Measurements from ENCODE around the gene DLG4.
A peak's percentile ranks its signal among the peaks of the same experiment; 100 is the strongest.
"Not testable (repeated sequence)": the region's sequence is repeated elsewhere in the genome, so short reads cannot be mapped to it uniquely, and the experiment has no call there.

DLG4 gene

DNA sequence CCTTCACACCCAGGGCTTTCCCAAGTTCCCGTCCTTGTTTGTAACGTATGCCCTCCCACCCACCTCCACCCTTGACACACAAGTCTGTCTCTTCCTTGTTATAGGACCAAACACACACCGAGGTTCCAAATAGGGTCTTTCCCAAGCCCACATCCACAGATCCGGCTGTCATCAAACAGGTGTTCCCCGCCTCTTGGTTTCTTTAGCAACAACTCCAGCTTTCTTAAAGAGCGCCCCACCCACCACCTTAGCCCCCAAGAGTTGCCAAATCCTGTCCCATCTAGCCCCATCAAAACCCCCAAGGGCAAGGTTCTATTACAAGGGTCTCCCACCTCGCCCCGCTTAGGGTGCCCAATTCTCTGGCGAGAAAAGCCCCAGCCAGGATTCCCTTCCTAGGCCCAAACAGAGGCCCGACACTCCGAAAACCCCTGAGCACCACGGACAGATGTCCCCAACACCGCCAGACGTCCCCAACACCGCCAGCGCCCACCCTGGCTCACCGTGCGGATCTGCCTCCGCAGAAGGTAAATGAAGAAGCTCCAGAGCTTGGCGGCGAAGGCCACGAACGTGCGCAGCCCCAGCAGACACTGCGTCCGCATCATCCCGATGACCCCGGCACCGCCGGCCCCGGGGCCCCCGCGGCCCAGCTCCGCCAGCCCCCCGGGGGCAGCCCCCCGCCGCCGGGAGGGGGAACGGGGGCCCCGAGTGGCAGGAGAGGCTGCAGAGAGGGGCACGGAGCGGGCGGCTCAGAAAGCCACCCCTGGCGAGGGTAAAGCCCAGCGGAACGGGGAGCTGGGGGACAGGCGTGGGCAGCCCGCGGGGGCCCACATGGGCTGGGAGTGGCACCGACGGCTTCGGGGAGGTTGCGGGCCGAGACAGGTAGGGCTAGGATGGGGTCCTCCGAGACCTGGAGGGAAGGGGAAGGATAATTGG is 31.3 kb upstream of the DLG4 start:
- peak overlapping the region; percentile 81 for H3K4me3 ChIP-seq (ENCODE audit: low read depth, low read length)
- no peaks in the 10 kb centered on the region for H3K27me3 ChIP-seq (replicated peaks)
- H3K27ac ChIP-seq: peak overlapping the region; percentile 99
- DNase-seq: no peak
- peaks cover 27% of the 10 kb centered on the region for H3K36me3 ChIP-seq (replicated peaks)
- TF ChIP-seq, protein P1, sequence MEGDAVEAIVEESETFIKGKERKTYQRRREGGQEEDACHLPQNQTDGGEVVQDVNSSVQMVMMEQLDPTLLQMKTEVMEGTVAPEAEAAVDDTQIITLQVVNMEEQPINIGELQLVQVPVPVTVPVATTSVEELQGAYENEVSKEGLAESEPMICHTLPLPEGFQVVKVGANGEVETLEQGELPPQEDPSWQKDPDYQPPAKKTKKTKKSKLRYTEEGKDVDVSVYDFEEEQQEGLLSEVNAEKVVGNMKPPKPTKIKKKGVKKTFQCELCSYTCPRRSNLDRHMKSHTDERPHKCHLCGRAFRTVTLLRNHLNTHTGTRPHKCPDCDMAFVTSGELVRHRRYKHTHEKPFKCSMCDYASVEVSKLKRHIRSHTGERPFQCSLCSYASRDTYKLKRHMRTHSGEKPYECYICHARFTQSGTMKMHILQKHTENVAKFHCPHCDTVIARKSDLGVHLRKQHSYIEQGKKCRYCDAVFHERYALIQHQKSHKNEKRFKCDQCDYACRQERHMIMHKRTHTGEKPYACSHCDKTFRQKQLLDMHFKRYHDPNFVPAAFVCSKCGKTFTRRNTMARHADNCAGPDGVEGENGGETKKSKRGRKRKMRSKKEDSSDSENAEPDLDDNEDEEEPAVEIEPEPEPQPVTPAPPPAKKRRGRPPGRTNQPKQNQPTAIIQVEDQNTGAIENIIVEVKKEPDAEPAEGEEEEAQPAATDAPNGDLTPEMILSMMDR (IDR thresholded peaks at IDR 0.05; ENCODE audit: low read depth, low read length, missing control alignments): no peak
- in situ Hi-C loops (cut with HindIII; ENCODE audit: low pct_ligation_motif_present, low sequenced_read_pairs): no loop called here

GRCh38 chr17:7249830-7250229 is 30.2 kb upstream of the DLG4 start:
- no peaks in the 10 kb centered on the region for H3K27me3 ChIP-seq (replicated peaks)
- H3K4me3 ChIP-seq (ENCODE audit: low read depth, low read length): peak overlapping the region; percentile 81
- no peak overlapping the region for H3K27ac ChIP-seq
- in situ Hi-C loops (cut with HindIII; ENCODE audit: low pct_ligation_motif_present, low sequenced_read_pairs): no loop called here
- TF ChIP-seq, protein P1 (IDR thresholded peaks at IDR 0.05; ENCODE audit: low read depth, low read length, missing control alignments): no peak
- no peak for DNase-seq
- peaks cover 25% of the 10 kb centered on the region for H3K36me3 ChIP-seq (replicated peaks)

DNA sequence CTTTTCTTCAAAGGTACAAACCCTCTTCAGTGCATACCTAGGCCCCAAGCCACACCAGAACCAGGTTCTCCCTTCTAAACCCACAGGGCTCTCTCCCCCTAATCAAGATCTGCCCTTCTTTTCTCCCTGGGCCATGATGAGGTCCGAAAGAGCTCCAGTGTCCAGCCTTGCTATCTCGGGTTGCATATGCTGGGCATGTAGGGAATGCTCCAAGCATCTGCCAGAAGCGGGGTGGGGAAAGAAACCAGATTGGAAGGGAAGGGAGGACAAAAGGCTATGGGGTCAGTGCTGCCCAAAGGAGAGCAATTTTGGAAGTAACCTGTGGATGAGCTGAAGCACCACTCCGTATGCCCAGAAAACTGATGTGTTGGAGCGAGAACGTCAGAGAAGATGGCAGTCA is 29.6 kb upstream of the DLG4 start:
- Histone ChIP-seq H3K27me3 (replicated peaks) (no peaks in the 10 kb centered on the region), H3K27ac (no peak overlapping the region), H3K4me3 (ENCODE audit: low read depth, low read length) (no peak overlapping the region), H3K36me3 (replicated peaks) (peaks cover 26% of the 10 kb centered on the region)
- no peak for DNase-seq
- TF ChIP-seq, protein P1 (IDR thresholded peaks at IDR 0.05; ENCODE audit: low read depth, low read length, missing control alignments): no peak
- in situ Hi-C loops (cut with HindIII; ENCODE audit: low pct_ligation_motif_present, low sequenced_read_pairs): no loop called here

GRCh38 chr17:7248796-7249195 is 29.2 kb upstream of the DLG4 start:
- no peak for DNase-seq
- no peak overlapping the region for H3K4me3 ChIP-seq (ENCODE audit: low read depth, low read length)
- no peaks in the 10 kb centered on the region for H3K27me3 ChIP-seq (replicated peaks)
- TF ChIP-seq, protein P1 (IDR thresholded peaks at IDR 0.05; ENCODE audit: low read depth, low read length, missing control alignments): no peak
- in situ Hi-C loops (cut with HindIII; ENCODE audit: low pct_ligation_motif_present, low sequenced_read_pairs): no loop called here
- peaks cover 27% of the 10 kb centered on the region for H3K36me3 ChIP-seq (replicated peaks)
- H3K27ac ChIP-seq: no peak overlapping the region

GRCh38 chr17:7246779-7247178 is 27.1 kb upstream of the DLG4 start:
- TF ChIP-seq, protein P1 (IDR thresholded peaks at IDR 0.05; ENCODE audit: low read depth, low read length, missing control alignments): no peak
- Histone ChIP-seq H3K27ac (no peak overlapping the region), H3K4me3 (ENCODE audit: low read depth, low read length) (no peak overlapping the region), H3K27me3 (replicated peaks) (no peaks in the 10 kb centered on the region), H3K36me3 (replicated peaks) (peaks cover 32% of the 10 kb centered on the region)
- in situ Hi-C loops (cut with HindIII; ENCODE audit: low pct_ligation_motif_present, low sequenced_read_pairs): no loop called here
- DNase-seq: no peak

DNA sequence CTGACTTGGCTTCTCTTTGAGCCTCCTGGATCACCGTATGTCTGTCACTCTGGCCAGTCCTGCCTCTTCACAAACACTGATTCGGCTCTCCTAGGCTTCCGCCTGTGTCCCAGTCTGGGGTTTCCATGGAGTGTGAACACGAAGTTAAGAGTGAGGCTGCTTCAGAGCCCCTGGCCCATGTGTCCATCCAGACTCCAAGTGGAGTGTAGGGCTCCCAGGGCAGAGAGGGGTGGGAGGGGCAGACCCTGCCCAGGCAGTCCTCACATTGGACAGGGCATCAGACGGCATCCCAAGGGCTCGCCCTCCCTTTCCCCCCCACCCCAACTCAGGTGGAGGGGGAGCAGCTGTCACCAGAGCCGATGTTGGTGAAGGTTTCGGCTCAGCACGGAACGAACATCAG is 24.2 kb upstream of the DLG4 start:
- H3K27me3 ChIP-seq (replicated peaks); H3K4me3 ChIP-seq (ENCODE audit: low read depth, low read length); in situ Hi-C loops (cut with HindIII; ENCODE audit: low pct_ligation_motif_present, low sequenced_read_pairs); H3K27ac ChIP-seq; DNase-seq: not testable (repeated sequence)
- peaks cover 44% of the 10 kb centered on the region for H3K36me3 ChIP-seq (replicated peaks)
